ENCODE results near the gene RGMA.
A peak's percentile ranks its signal among the peaks of the same experiment; 100 is the strongest.
"Not testable (repeated sequence)": the region's sequence is repeated elsewhere in the genome, so short reads cannot be mapped to it uniquely, and the experiment has no call there.

The RGMA gene

GRCh38 chr15:93033434-93034045, 55.5 kb downstream of the RGMA start:
- TF ChIP-seq FOXK2 (IDR thresholded peaks at IDR 0.05) (no peak), TARDBP (IDR thresholded peaks at IDR 0.05) (no peak), LEF1 (IDR thresholded peaks at IDR 0.05; ENCODE audit: borderline replicate concordance) (no peak), FOXM1 (IDR thresholded peaks at IDR 0.05; ENCODE audit: borderline replicate concordance) (no peak), NFRKB (IDR thresholded peaks at IDR 0.05) (no peak), ZNF384 (IDR thresholded peaks at IDR 0.05) (no peak), CTBP1 (IDR thresholded peaks at IDR 0.05; ENCODE audit: borderline replicate concordance) (no peak), ARNT (IDR thresholded peaks at IDR 0.05) (no peak), SP1 (IDR thresholded peaks at IDR 0.05) (no peak), PKNOX1 (IDR thresholded peaks at IDR 0.05) (no peak), L3MBTL2 (conservative IDR thresholded peaks at IDR 0.05) (no peak), ELF4 (IDR thresholded peaks at IDR 0.05) (no peak), HDGF (IDR thresholded peaks at IDR 0.05; ENCODE audit: borderline replicate concordance) (no peak), FOXA1 (IDR thresholded peaks at IDR 0.05) (no peak), SUZ12 (IDR thresholded peaks at IDR 0.05) (no peak), BHLHE40 (IDR thresholded peaks at IDR 0.05; ENCODE audit: borderline replicate concordance) (no peak)
- no peak for DNase-seq (ENCODE audit: extremely low spot score)
- CTCF ChIA-PET, result interaction anchor here (1.9 to 6.8 kb wide), 2 partner anchors 54 to 1086 kb away, joined by 6 to 73 read pairs; no protein-coding TSS in a partner anchor
- POLR2A ChIA-PET, result no interaction called here

GRCh38 chr15:93032515-93033206, 56.4 kb downstream of the RGMA start:
- CTCF ChIA-PET, result interaction anchor here (1.9 to 6.8 kb wide), 2 partner anchors 55 to 1087 kb away, joined by 6 to 73 read pairs; no protein-coding TSS in a partner anchor
- DNase-seq (ENCODE audit: extremely low spot score); POLR2A ChIA-PET: not testable (repeated sequence)

GRCh38 chr15:93031557-93032384, 57.2 kb downstream of the RGMA start:
- DNase-seq (ENCODE audit: extremely low spot score); POLR2A ChIA-PET: not testable (repeated sequence)
- CTCF ChIA-PET, result interaction anchor here (1.9 to 6.8 kb wide), 3 partner anchors 14 to 1088 kb away, joined by 6 to 73 read pairs (median 17); no protein-coding TSS in a partner anchor

- ChIA-PET CTCF (interaction anchor here (1.0 to 6.8 kb wide), 8 partner anchors 13 to 1089 kb away, joined by 4 to 73 read pairs (median 8); no protein-coding TSS in a partner anchor), POLR2A (interaction anchor here (1.2 kb wide), 1 partner anchor 1089 kb away, joined by 5 read pairs; no protein-coding TSS in a partner anchor)
- no peak for DNase-seq (ENCODE audit: extremely low spot score)
- no peak for TF ChIP-seq NFRKB (IDR thresholded peaks at IDR 0.05)
- no peak for TF ChIP-seq BHLHE40 (IDR thresholded peaks at IDR 0.05; ENCODE audit: borderline replicate concordance)
- TF ChIP-seq CTBP1 (IDR thresholded peaks at IDR 0.05; ENCODE audit: borderline replicate concordance), result no peak
- no peak for TF ChIP-seq PKNOX1 (IDR thresholded peaks at IDR 0.05)
- no peak for TF ChIP-seq TARDBP (IDR thresholded peaks at IDR 0.05)
- no peak for TF ChIP-seq ARNT (IDR thresholded peaks at IDR 0.05)
- no peak for TF ChIP-seq HDGF (IDR thresholded peaks at IDR 0.05; ENCODE audit: borderline replicate concordance)
These were observed 57.9 kb downstream of the RGMA start for GRCh38 chr15:93031103-93031464.

- peak; percentile 85 for DNase-seq (ENCODE audit: extremely low spot score)
- POLR2A ChIA-PET, result interaction anchor here (1.2 kb wide), 1 partner anchor 1090 kb away, joined by 5 read pairs; no protein-coding TSS in a partner anchor
These were observed 58.4 kb downstream of the RGMA start for GRCh38 chr15:93030430-93031102.

GRCh38 chr15:93029836-93030429, 59.1 kb downstream of the RGMA start:
- CTCF ChIA-PET, result interaction anchor here (0.5 to 6.8 kb wide), 34 partner anchors 9 to 1090 kb away, joined by 3 to 73 read pairs (median 4); no protein-coding TSS in a partner anchor
- DNase-seq (ENCODE audit: extremely low spot score), result no peak
- TF ChIP-seq FOXM1 (IDR thresholded peaks at IDR 0.05; ENCODE audit: borderline replicate concordance) (no peak), TARDBP (IDR thresholded peaks at IDR 0.05) (no peak), SP1 (IDR thresholded peaks at IDR 0.05) (no peak), NFRKB (IDR thresholded peaks at IDR 0.05) (no peak), BHLHE40 (IDR thresholded peaks at IDR 0.05; ENCODE audit: borderline replicate concordance) (no peak)
- POLR2A ChIA-PET, result interaction anchor here (1.2 kb wide), 1 partner anchor 1090 kb away, joined by 5 read pairs; no protein-coding TSS in a partner anchor

More at GRCh38 chr15:93030430-93031102, 58.4 kb downstream of the RGMA start:
- no peak for TF ChIP-seq TARDBP (IDR thresholded peaks at IDR 0.05)
- TF ChIP-seq NFRKB (IDR thresholded peaks at IDR 0.05), result no peak
- CTCF ChIA-PET, result interaction anchor here (0.5 to 6.8 kb wide), 30 partner anchors 9 to 1089 kb away, joined by 3 to 73 read pairs (median 4); no protein-coding TSS in a partner anchor

Data from HEK293T (cell line).